HTERT RPE-1 (cell line): ENCODE measurements around the gene TAF13.
"Not testable (repeated sequence)": the region's sequence is repeated elsewhere in the genome, so short reads cannot be mapped to it uniquely, and the experiment has no call there.

Source experiments
- in situ Hi-C: fragments of 300-500 bp; cut with MboI; formaldehyde crosslinking; loops from 4 replicates; pipeline ENCODE4 v1.14.3; 2020; ENCODE audit warnings: low sequenced_read_pairs

The TAF13 gene

GRCh38 chr1:109048335-109048734 lies 27.5 kb downstream of the TAF13 start:
- in situ Hi-C loops: no loop called here

GRCh38 chr1:109047339-109047738 lies 28.5 kb downstream of the TAF13 start:
- in situ Hi-C loops: no loop called here

- in situ Hi-C loops: no loop called here
Observed at GRCh38 chr1:109046671-109047070, 29.1 kb downstream of the TAF13 start.

GRCh38 chr1:109045595-109045994 lies 30.2 kb downstream of the TAF13 start:
- in situ Hi-C loops: no loop called here

- in situ Hi-C loops: no loop called here
Observed at GRCh38 chr1:109041621-109042468, 34.0 kb downstream of the TAF13 start, which contains the start of gene WDR47. TSS of gene WDR47 (minus strand) at chr1:109042102. CDS start at chr1:109023512, 18,590 bp downstream.

- in situ Hi-C loops: no loop called here
Observed at GRCh38 chr1:109040989-109041620, 34.7 kb downstream of the TAF13 start.

- in situ Hi-C loops: no loop called here
Observed at GRCh38 chr1:109040627-109040988, 35.2 kb downstream of the TAF13 start.

GRCh38 chr1:109034382-109034781 lies 41.4 kb downstream of the TAF13 start:
- in situ Hi-C loops: no loop called here

GRCh38 chr1:109029493-109029892 lies 46.3 kb downstream of the TAF13 start:
- in situ Hi-C loops: not testable (repeated sequence)

GRCh38 chr1:109027841-109028240 lies 48.0 kb downstream of the TAF13 start:
- in situ Hi-C loops: no loop called here

- in situ Hi-C loops: no loop called here
Observed at GRCh38 chr1:109025694-109026093, 50.1 kb downstream of the TAF13 start.

- in situ Hi-C loops: no loop called here
Observed at GRCh38 chr1:109024646-109025045, 51.2 kb downstream of the TAF13 start.

GRCh38 chr1:109020693-109021257 lies 55.0 kb downstream of the TAF13 start:
- in situ Hi-C loops: no loop called here

- in situ Hi-C loops: not testable (repeated sequence)
Observed at GRCh38 chr1:109017719-109018118, 58.1 kb downstream of the TAF13 start.

GRCh38 chr1:109017134-109017533 lies 58.7 kb downstream of the TAF13 start:
- in situ Hi-C loops: no loop called here
